Natural killer cell (primary cell): ENCODE measurements around the gene PITPNC1. TPM values are rescaled to one million over a fixed set of nuclear protein-coding genes. Genes with fewer than 3 reads are reported as not detected.

ENCODE experiments used
- ATAC-seq, 3 donors: fragments of 150-1000 bp in 2 of 3; fragments of 200-7000 bp in 1 of 3; cut with Tn5 transposase; 1 replicate in 1 of 3; 2 replicates in 2 of 3; pipeline ENCODE4 v1.10.0; 2021; ENCODE audit warnings: mild to moderate bottlenecking in 2 of 3, moderate library complexity in 2 of 3
- DNase-seq, 2 donors: peaks; one replicate each; pipeline versions ENCODE4 v3.0.0 to v3.0.0-alpha.2; 2013 to 2021; ENCODE audit warnings: mixed read lengths in 1 of 2
- H3K27ac ChIP-seq: one replicate; pipeline ENCODE4 v1.5.1; 2013; ENCODE audit warnings: mild to moderate bottlenecking, low read length
- H3K27me3 ChIP-seq: one replicate; pipeline ENCODE4 v1.6.1; 2013; ENCODE audit warnings: low read length; ENCODE audit not compliant: control insufficient read depth, insufficient read depth
- H3K36me3 ChIP-seq: one replicate; pipeline ENCODE4 v1.6.1; 2013; ENCODE audit warnings: low read length; ENCODE audit not compliant: control insufficient read depth, insufficient read depth
- H3K4me1 ChIP-seq: one replicate; pipeline ENCODE4 v1.6.1; 2013; ENCODE audit warnings: low read length; ENCODE audit not compliant: control insufficient read depth, insufficient read depth
- H3K4me3 ChIP-seq: one replicate; pipeline ENCODE4 v1.5.1; 2013; ENCODE audit warnings: low read length
- H3K9me3 ChIP-seq: one replicate; pipeline ENCODE4 v1.6.1; 2013; ENCODE audit warnings: low read length; ENCODE audit not compliant: control insufficient read depth, insufficient read depth
- H3K27ac Mint-ChIP-seq, 2 donors: one replicate each; pipeline ENCODE4 v1.8.0; 2022; ENCODE audit warnings: mild to moderate bottlenecking in 2 of 2, mixed read lengths in 2 of 2, moderate library complexity in 1 of 2
- H3K27me3 Mint-ChIP-seq, 2 donors: one replicate each; pipeline ENCODE4 v1.8.0; 2022; ENCODE audit warnings: low read depth in 2 of 2, mixed read lengths in 2 of 2
- H3K36me3 Mint-ChIP-seq: one replicate; pipeline ENCODE4 v1.8.0; 2022; ENCODE audit warnings: mixed read lengths
- H3K4me1 Mint-ChIP-seq, 2 donors: one replicate each; pipeline ENCODE4 v1.8.0; 2022; ENCODE audit warnings: mixed read lengths in 2 of 2
- H3K4me3 Mint-ChIP-seq: one replicate; pipeline ENCODE4 v1.8.0; 2022; ENCODE audit warnings: mild to moderate bottlenecking, moderate library complexity, mixed read lengths
- H3K9me3 Mint-ChIP-seq, 2 donors: one replicate each; pipeline ENCODE4 v1.8.0; 2022; ENCODE audit warnings: mixed read lengths in 2 of 2
- CTCF ChIP-seq: fragments of 200-600 bp; IDR thresholded peaks from one replicate; pipeline ENCODE4 v1.8.0; 2022; ENCODE audit warnings: antibody characterized with exemption
- WGBS: methylation state at CpG from one replicate; pipeline ENCODE4 v1.1.7; 2013; ENCODE audit warnings: missing lambda C conversion rate; ENCODE audit not compliant: insufficient coverage; 5-methylcytosine and 5-hydroxymethylcytosine counted together
- intact Hi-C: fragments of 100-400 bp; cut with micrococcal nuclease; formaldehyde crosslinking; loops from one replicate; pipeline ENCODE4 v1.14.2; 2022
- total RNA-seq, 4 donors: library from RNA; stranded (reverse); fragments of 120-200 nt in 1 of 4; gene quantifications; one replicate each; pipeline versions ENCODE4 v1.2.3 to v1.2.4, GENCODE V29; 2013 to 2022

PITPNC1 gene
- total RNA-seq, 3 donors from 2014 or later (not counting 1 experiment from before 2014, with no cell fraction given) = 150 to 185 (median 169) TPM

GRCh38 chr17:67557052-67557845 is 180.2 kb downstream of the PITPNC1 start:
- Mint-ChIP-seq H3K4me3 (no peak overlapping the region), H3K9me3 (peaks cover 0 to 2% of the 10 kb centered on the region in 2 donors), H3K36me3 (peaks cover 21% of the 10 kb centered on the region), H3K27ac (peak overlapping the region; percentile 43 to 78), H3K27me3 (no peaks in the 10 kb centered on the region), H3K4me1 (peaks cover 19 to 32% of the 10 kb centered on the region in 2 donors)
- H3K36me3 ChIP-seq = peaks cover 10% of the 10 kb centered on the region
- 94% methylated on average over 11 of the region's 11 CpGs for WGBS
- TF ChIP-seq CTCF = no peak
- DNase-seq (no peak), ATAC-seq (no peak)
- H3K4me3 ChIP-seq = no peak overlapping the region
- intact Hi-C loops = no loop called here
- no peak overlapping the region for H3K27ac ChIP-seq
- no peaks in the 10 kb centered on the region for H3K27me3 ChIP-seq
- H3K4me1 ChIP-seq = no peaks in the 10 kb centered on the region
- H3K9me3 ChIP-seq = peaks cover 8% of the 10 kb centered on the region

GRCh38 chr17:67557921-67558320 is 180.8 kb downstream of the PITPNC1 start:
- intact Hi-C loops = loop anchor here (2.0 kb wide), 1 partner anchor 19 kb away; no protein-coding TSS in a partner anchor
- DNase-seq = no peak
- peak overlapping the region; percentile 43 to 78 for H3K27ac Mint-ChIP-seq
- Histone ChIP-seq H3K4me3 (no peak overlapping the region), H3K9me3 (peaks cover 8% of the 10 kb centered on the region), H3K27me3 (no peaks in the 10 kb centered on the region), H3K27ac (no peak overlapping the region), H3K36me3 (peaks cover 10% of the 10 kb centered on the region), H3K4me1 (no peaks in the 10 kb centered on the region)
- ATAC-seq = no peak
- peaks cover 0 to 2% of the 10 kb centered on the region in 2 donors for H3K9me3 Mint-ChIP-seq
- H3K4me3 Mint-ChIP-seq = no peak overlapping the region
- 97% methylated on average over 4 of the region's 5 CpGs for WGBS
- peaks cover 21% of the 10 kb centered on the region for H3K36me3 Mint-ChIP-seq
- no peaks in the 10 kb centered on the region for H3K27me3 Mint-ChIP-seq
- peaks cover 21 to 27% of the 10 kb centered on the region in 2 donors for H3K4me1 Mint-ChIP-seq
- TF ChIP-seq CTCF = no peak

GRCh38 chr17:67558740-67559380 is 181.8 kb downstream of the PITPNC1 start:
- Mint-ChIP-seq H3K9me3 (peaks cover 0 to 2% of the 10 kb centered on the region in 2 donors), H3K4me3 (no peak overlapping the region), H3K27me3 (no peaks in the 10 kb centered on the region), H3K36me3 (peaks cover 21% of the 10 kb centered on the region), H3K4me1 (peaks cover 13 to 17% of the 10 kb centered on the region in 2 donors), H3K27ac (peak overlapping the region; percentile 43 to 78)
- WGBS = 92% methylated on average over 4 of the region's 5 CpGs
- H3K36me3 ChIP-seq = peaks cover 10% of the 10 kb centered on the region
- ATAC-seq (no peak), DNase-seq (no peak)
- no peaks in the 10 kb centered on the region for H3K27me3 ChIP-seq
- no peak overlapping the region for H3K4me3 ChIP-seq
- H3K9me3 ChIP-seq = peaks cover 8% of the 10 kb centered on the region
- H3K4me1 ChIP-seq = no peaks in the 10 kb centered on the region
- H3K27ac ChIP-seq = no peak overlapping the region
- intact Hi-C loops = loop anchor here (2.0 kb wide), 1 partner anchor 20 kb away; no protein-coding TSS in a partner anchor
- TF ChIP-seq CTCF = no peak
